Epidermal melanocyte (primary cell): ENCODE data around the gene RFX7.
"Not testable (repeated sequence)": the region's sequence is repeated elsewhere in the genome, so short reads cannot be mapped to it uniquely, and the experiment has no call there.

ENCODE experiments used
- DNase-seq: peaks from one replicate; pipeline ENCODE4 v3.0.0; 2011; ENCODE audit warnings: low spot score; ENCODE audit not compliant: insufficient read length

Gene RFX7

DNA sequence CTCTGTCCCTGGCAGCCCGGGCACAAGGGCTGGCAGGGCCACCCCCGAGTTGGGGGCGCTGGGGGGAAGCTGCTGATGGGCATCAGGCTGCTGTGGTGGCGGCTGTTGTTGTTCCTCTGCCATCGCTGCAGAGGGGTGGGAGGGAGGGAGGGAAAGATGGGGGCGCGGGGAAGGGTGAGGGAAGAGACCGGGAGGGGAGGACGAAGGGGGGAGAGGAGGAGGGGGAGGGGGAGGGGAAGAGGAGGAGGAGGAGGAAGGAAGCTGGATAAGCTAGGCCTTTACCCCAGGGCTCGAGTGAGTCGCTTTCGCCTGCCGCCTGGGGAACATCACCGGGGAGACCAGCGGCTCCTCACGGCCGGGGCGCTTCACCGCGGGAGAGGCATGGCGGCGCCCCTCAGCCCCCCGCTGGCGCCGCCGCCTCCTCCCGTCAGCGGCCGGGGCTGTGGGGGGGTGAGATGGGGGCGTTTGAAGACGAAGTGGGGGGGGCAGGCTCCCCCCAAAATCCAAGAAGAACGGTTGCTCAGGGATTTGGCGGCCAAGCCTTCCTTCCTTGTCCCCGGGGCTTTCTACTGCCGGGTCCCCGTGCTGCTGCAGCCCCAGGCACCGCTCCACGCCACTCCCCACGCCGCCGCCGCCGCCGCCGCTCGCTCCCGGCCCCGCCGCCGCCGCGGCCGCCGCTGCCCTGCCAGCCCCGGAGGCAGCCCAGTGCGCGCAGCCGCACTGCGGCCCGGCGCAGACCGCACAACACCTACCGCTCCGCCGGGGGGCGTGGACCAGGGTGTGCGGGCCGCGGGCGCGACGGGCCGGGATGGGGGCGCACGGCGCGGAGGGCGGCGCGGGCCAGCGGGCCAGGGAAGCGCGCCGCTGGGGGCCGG is at the start of gene RFX7:
TSS of gene RFX7 (minus strand) at position 717 of the 875 bp plus-strand sequence. CDS start at position 123, 594 bp downstream.
- DNase-seq, result peak; percentile 59

DNA sequence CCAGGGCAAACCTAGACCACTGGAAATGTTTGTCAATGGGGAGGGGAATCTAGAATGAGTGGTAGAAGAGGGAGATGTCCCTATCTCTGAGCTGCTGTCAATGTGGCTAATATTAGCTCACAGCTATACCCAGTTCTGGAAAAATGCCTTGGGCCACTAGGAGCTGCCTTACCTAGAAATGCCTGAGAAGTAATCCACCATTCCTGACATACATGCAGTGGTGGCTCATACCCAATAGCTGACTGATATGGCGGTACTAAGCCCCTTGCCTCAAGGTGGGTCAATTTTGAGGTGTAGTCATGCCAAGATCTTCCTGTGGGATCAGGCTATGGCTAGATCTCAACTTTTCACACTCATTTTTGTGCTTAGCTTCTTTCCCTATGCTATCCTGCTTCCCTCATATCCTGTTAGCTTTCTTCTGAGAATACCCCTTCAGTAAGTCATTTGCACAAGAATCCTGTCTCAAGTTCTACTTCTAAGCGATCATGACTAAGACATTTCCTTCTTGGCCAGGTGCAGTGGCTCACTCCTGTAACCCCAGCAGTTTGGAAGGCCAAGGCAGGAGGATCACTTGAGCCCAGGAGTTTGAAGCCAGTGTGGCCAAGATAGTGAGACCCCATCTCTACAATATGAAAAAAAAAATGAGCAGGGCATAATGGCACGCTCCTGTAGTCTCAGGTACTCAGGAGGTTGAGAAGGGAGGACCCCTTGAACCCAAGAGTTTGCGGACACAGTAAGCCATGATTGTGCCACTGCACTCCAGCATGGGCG is 49.1 kb upstream of the RFX7 start:
- DNase-seq, result no peak

DNA sequence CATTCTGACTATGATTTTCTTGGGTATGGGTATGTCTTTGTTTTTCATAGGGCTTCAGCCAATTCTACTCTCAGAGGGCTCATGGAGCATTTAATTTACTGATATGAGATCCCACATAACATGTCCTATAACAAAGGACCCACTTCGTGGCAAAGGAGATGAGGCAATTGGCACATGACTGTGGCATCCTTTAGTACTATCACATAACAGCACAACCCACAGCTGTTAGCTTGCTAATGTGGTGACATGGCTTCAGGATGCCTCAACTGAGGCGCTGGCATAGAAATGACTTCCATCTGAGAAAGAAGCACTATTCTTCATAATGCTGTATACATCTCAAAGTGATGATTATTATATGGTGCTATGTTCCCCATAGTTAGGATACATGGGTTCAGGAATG is 48.1 kb upstream of the RFX7 start:
- DNase-seq, result no peak

DNA sequence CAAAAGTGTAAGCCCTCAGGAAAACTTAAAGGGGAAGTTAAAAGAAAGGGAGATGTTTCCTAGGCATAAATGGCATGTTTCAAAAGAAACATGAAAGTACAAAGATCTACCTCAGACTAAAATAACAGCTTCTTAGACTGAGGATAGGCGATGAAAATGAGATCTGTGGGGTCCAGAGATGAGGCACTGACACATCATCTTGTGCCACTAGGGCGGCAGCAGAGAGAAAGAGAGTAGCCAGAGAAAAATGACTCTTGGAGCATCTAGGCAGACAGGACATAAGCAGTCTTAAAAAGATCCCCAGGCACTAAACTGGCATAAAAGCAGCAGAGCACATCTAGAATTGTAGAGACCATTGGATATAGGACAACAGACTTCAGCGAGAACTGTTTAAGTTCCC is 42.5 kb upstream of the RFX7 start:
- DNase-seq, result no peak

DNA sequence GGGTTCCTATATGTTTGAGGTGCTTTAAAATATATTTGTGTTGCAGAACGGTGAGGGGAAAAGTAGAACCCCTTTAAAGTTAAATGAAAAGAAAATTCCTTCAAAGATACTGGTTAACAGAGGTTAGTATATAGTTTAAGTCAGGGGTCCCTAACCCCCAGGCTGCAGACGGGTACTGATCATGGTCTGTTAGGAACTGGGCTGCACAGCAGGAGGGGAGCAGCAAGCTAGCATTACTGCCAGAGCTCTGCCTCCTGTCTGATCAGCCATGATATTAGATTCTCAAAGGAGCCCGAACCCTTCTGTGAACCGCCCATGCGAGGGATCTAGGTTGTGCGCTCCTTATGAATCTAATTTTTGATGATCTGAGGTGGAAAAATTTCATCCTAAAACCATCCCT is 37.5 kb upstream of the RFX7 start:
- no peak for DNase-seq

DNA sequence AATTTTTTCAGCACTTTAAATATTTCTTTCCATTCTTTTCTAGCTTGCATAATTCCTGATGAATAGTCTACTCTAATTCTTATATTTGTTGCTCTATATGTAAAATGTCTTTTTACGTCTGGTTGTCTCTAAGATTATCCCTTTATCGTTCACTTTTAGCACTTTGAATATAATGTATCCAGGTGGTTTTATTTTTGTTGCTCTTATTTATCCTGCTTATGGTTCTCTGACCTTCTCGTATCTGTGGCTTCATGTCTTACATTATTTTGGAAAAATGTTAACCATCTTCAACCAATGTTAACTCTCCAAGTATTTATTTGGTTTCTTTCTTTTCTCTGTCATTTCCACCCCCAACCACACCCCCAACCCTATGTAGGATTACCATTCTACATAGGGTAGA is 30.0 kb upstream of the RFX7 start:
- no peak for DNase-seq

DNA sequence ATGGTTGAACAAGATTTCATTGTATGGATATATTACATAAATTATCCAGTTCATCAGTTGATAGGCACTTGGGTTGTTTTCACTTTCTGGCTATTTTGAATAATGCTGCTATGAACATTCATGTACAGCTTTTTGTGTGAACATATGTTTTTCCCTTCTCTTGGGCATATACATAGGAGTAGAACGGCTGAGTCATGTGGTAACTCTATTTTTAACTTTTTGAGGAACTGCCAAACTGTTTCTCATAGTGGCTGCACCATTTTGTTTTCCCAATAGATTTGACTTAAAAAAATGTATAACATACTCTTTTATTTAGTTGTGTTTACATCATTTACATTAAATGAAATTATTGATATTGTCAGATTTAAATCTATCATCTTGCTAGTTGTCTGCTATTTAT is 28.8 kb upstream of the RFX7 start:
- no peak for DNase-seq

DNA sequence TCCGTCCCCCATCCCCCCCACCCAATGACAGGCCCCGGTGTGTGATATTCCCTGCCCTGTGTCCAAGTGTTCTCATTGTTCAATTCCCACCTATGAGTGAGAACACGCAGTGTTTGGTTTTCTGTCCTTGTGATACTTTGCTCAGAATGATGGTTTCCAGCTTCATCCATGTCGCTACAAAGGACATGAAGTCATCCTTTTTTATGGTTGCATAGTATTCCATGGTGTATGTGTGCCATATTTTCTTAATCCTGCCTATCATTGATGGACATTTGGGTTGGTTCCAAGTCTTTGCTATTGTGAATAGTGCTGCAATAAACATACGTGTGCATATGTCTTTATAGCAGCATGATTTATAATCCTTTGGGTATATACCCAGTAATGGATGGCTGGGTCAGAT is 22.8 kb upstream of the RFX7 start:
- not testable (repeated sequence) for DNase-seq

DNA sequence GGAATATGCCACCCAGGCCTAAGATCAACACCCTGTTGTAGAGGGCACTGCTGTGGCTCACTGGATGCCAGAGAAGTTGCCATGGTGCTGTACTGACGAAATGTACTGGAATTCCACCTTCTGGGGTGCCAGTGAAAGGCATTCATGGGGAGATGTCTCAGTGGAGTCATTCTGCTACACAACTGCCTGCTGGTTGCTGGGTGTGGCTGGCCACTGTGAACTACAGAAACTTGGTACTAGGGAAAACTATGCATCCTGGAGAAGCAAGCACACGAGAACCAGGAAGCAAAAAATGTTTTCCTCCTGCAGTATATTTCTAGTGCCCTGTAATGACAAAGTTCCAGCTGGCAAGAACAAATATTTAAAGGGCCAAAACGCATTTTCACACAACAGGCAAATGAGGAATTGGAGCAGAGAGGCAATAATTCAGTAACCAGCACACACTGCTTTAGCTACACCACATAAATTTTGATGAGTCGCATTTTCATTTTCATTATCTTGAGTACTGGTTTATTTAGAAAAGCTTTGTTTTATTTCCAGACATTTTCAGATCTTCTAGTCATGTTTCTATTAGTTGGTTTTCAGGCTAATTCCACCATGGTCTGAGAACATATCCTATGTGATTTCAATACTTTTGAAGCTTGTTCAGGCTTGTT is 18.3 kb upstream of the RFX7 start:
- no peak for DNase-seq

DNA sequence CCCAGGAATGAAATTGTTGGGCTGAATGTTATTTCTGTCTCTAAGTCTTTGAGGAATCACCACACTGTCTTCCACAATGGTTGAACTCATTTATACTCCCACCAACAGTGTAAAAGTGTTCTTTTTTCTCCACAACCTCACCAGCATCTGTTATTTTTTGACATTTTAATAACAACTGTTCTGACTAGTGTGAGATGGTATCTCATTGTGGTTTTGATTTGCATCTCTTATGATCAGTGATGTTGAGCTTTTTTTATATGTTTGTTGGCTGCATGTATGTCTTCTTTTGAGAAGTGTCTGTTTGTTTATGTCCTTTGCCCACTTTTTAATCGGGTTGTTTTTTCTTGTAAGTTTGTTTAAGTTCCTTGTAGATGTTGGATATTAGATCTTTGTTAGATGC is 13.6 kb upstream of the RFX7 start:
- DNase-seq, result not testable (repeated sequence)

DNA sequence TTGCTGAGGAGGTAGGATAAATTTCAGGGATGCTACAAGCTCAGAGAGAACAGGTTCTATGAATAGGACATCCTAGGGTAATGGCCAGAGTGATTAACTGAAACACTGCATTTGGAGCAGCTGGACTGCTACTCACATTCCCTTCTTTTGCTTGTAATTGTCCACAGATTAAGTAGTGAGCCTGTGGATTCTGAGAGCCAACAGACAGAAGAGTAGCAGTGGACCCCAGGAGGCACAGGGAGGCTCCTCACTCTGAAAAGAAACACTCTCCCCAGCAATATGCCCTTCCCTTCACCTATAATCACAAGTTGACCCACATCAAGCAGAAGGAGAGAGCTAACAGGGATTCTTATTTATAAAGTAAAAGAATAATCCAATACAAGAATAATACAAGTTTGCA is 10.6 kb upstream of the RFX7 start:
- DNase-seq, result no peak

DNA sequence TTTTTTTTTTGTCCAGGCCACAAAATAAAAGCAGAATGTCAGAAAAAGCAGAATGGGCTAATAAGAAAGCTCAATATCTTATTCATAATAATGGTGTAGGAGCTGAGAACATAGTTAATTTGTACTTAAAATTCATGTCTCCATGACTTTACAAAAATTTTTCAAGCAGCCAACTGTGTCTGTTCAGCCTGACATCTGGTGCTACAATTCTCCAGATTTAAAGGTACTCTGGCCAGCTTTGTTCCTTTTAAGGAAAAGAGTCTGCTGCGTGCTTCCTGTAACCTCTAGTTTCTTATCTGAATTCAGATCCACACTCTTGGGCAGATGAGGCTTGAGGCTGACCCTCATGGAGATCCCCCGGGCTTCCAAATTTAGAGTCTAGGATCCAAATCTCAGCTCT is 8.7 kb upstream of the RFX7 start:
- no peak for DNase-seq

DNA sequence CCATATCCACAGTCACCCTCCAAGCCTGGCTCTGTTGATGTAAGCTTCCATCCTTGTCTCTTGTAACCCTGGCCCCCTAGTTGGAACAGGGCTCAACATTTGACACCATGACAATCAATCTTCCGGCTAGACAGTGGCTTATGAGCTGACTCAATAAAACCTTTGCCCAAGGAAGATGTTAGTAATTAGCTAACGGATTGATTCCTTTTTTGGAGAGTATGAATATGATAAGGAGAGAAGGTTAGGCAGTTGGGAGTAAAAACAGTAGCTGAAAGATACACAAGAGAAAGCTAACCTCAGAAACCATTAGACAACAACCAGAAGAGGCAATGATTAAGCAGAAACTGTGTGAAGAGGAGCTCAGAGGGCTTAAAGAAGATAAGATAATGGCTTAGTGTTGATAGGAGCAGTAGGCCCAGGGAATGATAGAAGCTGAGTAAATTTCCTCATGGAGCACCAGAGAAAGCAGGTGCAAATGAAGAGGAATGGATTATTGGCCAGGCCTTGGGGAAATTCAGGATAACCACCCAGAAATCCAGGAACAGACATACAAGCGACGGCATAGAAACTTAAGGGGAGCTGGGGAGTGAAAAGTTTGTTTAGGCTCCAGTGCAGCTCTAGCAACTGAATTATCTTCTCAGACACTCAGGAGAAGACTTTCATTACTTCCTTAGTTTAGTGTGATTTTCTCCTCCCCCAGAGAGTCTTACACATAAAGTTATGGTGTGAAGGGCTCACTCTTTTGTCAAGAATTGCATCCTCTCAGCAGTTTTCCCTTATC is 7.8 kb upstream of the RFX7 start:
- no peak for DNase-seq

DNA sequence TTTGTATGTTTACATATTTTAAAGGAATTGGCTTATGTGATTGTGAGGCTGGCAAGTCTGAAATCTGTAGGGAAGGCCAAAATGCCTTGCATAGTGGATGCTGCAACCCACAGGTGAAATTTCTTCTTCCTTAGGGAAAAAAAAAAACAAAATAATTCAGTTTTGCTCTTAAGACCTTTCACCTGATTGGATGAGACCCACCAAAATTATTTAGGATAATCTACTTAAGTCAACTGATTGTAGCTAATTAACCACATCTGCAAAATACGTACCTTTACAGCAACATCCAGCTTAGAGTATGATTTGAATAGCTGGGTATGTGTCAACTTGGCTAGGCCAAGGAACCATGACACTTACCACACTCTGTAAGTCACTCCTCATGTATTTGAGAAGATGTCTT is 6.9 kb upstream of the RFX7 start:
- no peak for DNase-seq

DNA sequence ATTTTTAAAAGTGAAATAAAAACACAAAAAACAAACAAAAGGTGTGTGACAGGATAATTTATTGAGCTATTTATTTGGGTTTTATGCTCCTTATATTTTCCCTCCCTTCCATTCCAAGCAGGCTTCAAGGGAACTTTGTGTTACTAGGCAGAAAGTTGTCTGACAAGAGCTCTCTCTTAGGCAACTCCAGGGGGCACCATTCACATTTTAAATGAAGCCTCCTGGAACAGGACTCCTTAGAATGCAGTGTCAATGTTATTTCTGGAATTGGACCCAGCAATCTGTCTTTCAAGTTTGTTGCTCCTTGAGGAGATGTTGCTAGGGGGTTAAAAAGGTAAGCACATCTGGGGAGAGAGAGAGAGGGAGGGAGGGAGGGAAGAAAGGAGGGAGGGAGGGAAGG is 5.4 kb upstream of the RFX7 start:
- no peak for DNase-seq

DNA sequence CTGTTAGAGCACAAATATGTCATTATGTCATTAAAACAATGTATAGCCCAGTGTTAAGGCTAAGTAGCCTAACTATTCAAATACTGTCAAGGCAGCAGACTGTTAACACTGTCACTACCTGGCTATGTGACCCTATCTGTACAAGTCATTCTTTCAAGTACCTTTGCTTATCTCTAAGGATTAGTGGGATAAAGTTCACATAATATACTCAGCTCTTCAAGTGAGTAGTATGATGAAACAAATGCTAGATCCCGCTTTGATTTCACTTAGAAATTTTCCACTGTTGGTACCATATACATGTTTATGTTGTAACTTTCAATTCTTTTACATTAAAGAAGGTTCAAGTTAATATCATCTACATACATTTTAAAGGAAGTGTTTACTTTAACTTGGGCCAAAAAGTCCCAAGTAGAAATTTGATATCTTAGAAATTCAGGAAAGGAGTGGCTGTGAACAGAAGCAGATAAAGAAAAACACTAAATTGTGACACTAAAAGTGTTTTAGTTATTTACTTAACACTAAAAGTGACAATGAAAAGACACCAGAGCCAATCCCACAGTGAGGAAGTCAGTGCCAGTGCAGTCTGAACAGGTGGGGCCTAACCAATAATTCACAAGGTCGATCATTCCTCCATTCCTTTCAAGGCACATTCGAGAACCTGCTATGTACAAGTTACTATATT is 4.8 kb upstream of the RFX7 start:
- no peak for DNase-seq

DNA sequence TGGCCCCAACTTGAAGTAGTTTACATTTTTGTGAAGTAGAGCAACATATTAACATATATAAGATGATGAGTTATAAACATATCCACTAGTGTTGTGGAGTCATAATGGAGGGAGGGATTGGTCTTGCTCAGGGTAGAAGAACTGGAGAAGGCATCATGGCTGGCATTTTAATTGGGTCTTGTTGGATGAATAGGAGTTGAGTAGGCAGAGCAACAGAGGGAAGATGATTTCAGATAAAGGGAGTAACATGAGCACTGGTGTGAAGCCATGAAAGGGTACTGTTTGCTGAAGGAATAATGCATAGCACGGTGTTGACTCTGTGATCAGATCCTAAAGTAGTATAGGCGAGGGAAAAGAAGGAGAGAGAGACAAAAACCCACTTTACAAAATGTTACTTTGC is 3.6 kb upstream of the RFX7 start:
- no peak for DNase-seq

DNA sequence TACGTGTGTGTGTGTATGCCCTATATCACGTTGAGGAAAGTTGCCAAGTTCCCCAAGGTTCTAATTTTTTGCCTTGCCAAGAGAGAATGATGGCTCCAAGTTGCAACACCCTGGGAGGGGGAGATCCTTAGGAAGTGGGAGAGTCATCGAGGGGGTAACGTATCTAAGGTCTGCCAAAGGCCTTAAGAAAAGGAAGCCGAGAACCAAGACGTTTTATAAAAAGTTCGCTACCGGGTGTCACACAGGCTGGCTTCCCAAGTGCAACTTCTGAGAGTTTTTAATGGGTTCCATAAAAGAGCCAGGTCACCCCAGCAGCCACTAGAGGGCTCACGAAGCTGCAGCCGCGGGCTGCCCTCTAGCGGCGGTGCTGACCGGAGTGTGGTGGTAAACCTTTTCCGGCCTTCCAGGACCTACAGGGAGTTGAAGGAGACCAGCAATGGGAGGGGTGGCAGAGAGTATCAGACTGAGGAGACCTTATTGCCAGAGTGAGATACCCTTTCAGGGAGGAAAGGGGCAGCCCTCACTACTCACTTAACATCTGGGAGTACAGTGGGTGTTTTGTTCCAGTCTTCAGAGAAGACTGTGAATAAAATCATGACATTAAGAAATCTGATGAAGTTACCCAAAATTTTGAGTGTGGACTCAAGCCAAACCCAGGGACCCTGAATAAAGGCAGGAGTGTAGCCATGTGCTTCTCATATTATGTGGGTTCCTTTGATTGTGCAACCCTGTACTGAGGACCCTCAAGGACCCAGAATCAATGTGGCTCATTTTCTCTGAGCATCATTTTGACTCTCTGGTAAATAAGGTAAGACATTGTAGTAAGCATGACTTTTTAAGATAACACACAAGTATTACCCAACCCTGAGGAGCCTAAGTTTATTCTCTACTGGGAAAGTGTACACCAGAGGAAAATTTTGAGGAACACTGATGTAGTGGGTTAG is 2.5 kb upstream of the RFX7 start:
- peak; percentile 91 for DNase-seq

DNA sequence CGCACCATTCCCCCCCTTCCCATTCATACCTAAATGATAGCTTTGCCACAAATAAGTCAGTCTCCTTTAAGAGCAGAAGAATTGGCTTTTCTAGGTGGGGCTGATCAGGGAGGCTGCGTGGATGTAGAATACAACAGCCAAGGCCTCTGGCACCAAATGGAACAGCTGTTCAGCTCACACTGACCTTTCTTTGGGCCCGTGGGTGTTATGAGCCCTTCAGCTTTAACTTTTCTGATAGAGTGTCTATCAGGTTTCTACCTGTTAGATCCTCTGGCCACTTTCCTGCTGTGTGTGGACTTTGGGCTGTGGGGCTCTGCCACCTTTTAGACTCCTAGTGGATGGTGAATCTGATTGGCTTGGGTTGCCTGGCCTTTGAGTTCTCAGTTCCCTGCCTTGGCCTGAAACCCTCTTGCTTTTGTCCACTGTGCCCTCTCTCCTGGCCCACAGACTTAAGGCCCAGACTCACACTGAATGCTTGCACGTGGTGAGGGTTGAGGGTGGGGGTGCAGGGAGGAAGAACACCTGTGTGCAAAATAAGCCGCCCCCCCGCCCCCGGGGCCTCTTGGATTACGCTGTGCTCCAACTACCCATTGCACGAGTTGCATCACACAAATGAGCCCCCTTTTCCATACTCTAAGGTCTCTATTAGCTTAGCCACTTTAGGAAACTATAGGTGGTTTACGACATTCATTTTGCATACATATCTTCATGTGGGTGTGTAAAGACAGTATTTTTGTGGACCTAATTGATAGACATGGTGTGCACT is 1.3 kb upstream of the RFX7 start:
- no peak for DNase-seq
